Stimulated activated CD8-positive, alpha-beta memory T cell treated with anti-CD3 and anti-CD28 coated beads, Interleukin-12 subunit alpha, Interleukin-12 subunit beta, amount 100 ng/mL, for 24 hours (primary cell): ENCODE results near the gene PRAMEF12.
"Not testable (repeated sequence)": the region's sequence is repeated elsewhere in the genome, so short reads cannot be mapped to it uniquely, and the experiment has no call there.

Experiments
- DNase-seq: peaks from one replicate; pipeline ENCODE4 v3.0.0-alpha.2; 2020; ENCODE audit errors: extremely low read depth

PRAMEF12 gene

GRCh38 chr1:12771186-12771585 is 2.4 kb upstream of the PRAMEF12 start:
- DNase-seq: no peak

- no peak for DNase-seq
Measured at GRCh38 chr1:12772520-12772919, 1.0 kb upstream of the PRAMEF12 start.

- DNase-seq: no peak
Measured at GRCh38 chr1:12774801-12775345, 1.3 kb downstream of the PRAMEF12 start.

GRCh38 chr1:12775443-12775842 is 1.9 kb downstream of the PRAMEF12 start:
- DNase-seq: no peak

GRCh38 chr1:12776801-12777557 is 3.4 kb downstream of the PRAMEF12 start:
- DNase-seq: no peak

- DNase-seq: no peak
Measured at GRCh38 chr1:12778061-12778460, 4.5 kb downstream of the PRAMEF12 start.

- no peak for DNase-seq
Measured at GRCh38 chr1:12778907-12779306, 5.4 kb downstream of the PRAMEF12 start.

GRCh38 chr1:12781488-12781887 is 8.0 kb downstream of the PRAMEF12 start:
- not testable (repeated sequence) for DNase-seq

GRCh38 chr1:12783783-12784182 is 10.2 kb downstream of the PRAMEF12 start:
- not testable (repeated sequence) for DNase-seq

GRCh38 chr1:12784729-12785128 is 11.2 kb downstream of the PRAMEF12 start:
- DNase-seq: not testable (repeated sequence)

- DNase-seq: not testable (repeated sequence)
Measured at GRCh38 chr1:12791097-12791496, 17.6 kb downstream of the PRAMEF12 start, which contains the start of gene PRAMEF1. Gene PRAMEF1, plus strand, starts transcription at chr1:12791397. Its CDS starts 1,831 bp downstream, at chr1:12793228.

- no peak for DNase-seq
Measured at GRCh38 chr1:12798911-12799310, 25.4 kb downstream of the PRAMEF12 start.

GRCh38 chr1:12799730-12800129 is 26.2 kb downstream of the PRAMEF12 start:
- no peak for DNase-seq

- DNase-seq: no peak
Measured at GRCh38 chr1:12809933-12810332, 36.4 kb downstream of the PRAMEF12 start.

- DNase-seq: no peak
Measured at GRCh38 chr1:12810691-12811408, 37.3 kb downstream of the PRAMEF12 start.

GRCh38 chr1:12811409-12811784 is 37.9 kb downstream of the PRAMEF12 start:
- DNase-seq: no peak

- not testable (repeated sequence) for DNase-seq
Measured at GRCh38 chr1:12819061-12819460, 45.5 kb downstream of the PRAMEF12 start.
